Left cardiac atrium (tissue), 4 donors: ENCODE data around the gene RNFT1. TPM values are rescaled to one million over a fixed set of nuclear protein-coding genes. Genes with fewer than 3 reads are reported as not detected.
"Not testable (repeated sequence)": the region's sequence is repeated elsewhere in the genome, so short reads cannot be mapped to it uniquely, and the experiment has no call there.

Source experiments
- ATAC-seq, 2 donors: fragments of 200-7000 bp; cut with Tn5 transposase; one replicate each; pipeline ENCODE4 v1.9.1; 2020; ENCODE audit warnings: mild to moderate bottlenecking in 2 of 2, moderate library complexity in 2 of 2
- DNase-seq: peaks from one replicate; pipeline ENCODE4 v3.0.0-alpha.2; 2020
- intact Hi-C, 2 donors: fragments of 100-400 bp; cut with DNase I; formaldehyde crosslinking; loops; one replicate each; pipeline versions ENCODE4 v1.14.1 to v1.15.1; 2022 to 2023
- total RNA-seq, 2 donors: library from RNA; stranded (reverse); fragmentation: NEBNext Ultra II Directional; extraction: Animal tissue kit (Norgen Biotek cat#: 25700); gene quantifications; one replicate each; pipeline ENCODE4 v1.2.1, GENCODE V29; 2021
- donor health status: DM: no; HTN: yes; CAD: no.
- donor health status: DM: no; HTN: yes; CAD: no; lungs with severe emphysema.
- donor health status: DM: yes; HTN: yes; CAD: no.
- donor health status: Dilated cardiomyopathy.

RNFT1 gene
- total RNA-seq, 2 donors from 2014 or later: 13.7 to 17.9 TPM

GRCh38 chr17:59940697-59941096 is 23.8 kb downstream of the RNFT1 start:
- ATAC-seq, DNase-seq, intact Hi-C loops: not testable (repeated sequence)

- DNase-seq, intact Hi-C loops, ATAC-seq: not testable (repeated sequence)
Observed at GRCh38 chr17:59933317-59933716, 31.2 kb downstream of the RNFT1 start.

GRCh38 chr17:59930768-59931167 is 33.8 kb downstream of the RNFT1 start:
- ATAC-seq: peak; percentile 38 to 85
- intact Hi-C loops, DNase-seq: not testable (repeated sequence)

GRCh38 chr17:59930121-59930520 is 34.4 kb downstream of the RNFT1 start:
- DNase-seq, ATAC-seq, intact Hi-C loops: not testable (repeated sequence)

- DNase-seq, intact Hi-C loops, ATAC-seq: not testable (repeated sequence)
Observed at GRCh38 chr17:59920637-59921036, 43.9 kb downstream of the RNFT1 start.

- DNase-seq: no peak
- intact Hi-C loops: loop anchor here in 1 of 2 donors (10.0 kb wide), 1 partner anchor 118 kb away; no protein-coding TSS in a partner anchor
- no peak for ATAC-seq
Observed at GRCh38 chr17:59916446-59916845, 48.1 kb downstream of the RNFT1 start.

- ATAC-seq (no peak), DNase-seq (no peak)
- intact Hi-C loops: loop anchor here in 1 of 2 donors (10.0 kb wide), 1 partner anchor 120 kb away; no protein-coding TSS in a partner anchor
Observed at GRCh38 chr17:59914274-59914854, 50.2 kb downstream of the RNFT1 start.

- ATAC-seq (no peak), DNase-seq (no peak)
- intact Hi-C loops: no loop called here
Observed at GRCh38 chr17:59907467-59907866, 57.1 kb downstream of the RNFT1 start.

GRCh38 chr17:59903455-59903854 is 61.1 kb downstream of the RNFT1 start:
- intact Hi-C loops: no loop called here

More at GRCh38 chr17:59903455-59903854, 61.1 kb downstream of the RNFT1 start:
- DNase-seq (no peak), ATAC-seq (no peak)

Other genes starting within 250 kb of the RNFT1 start
- 10 to 100 TPM in 1 of 2 donors, 1 to 10 TPM in 1; 8.5 to 10.5 TPM for gene TUBD1, start 71.8 kb downstream of the RNFT1 start, total RNA-seq
- 10 to 100 TPM; 19.4 to 29.9 TPM for gene RPS6KB1, start 71.6 kb downstream of the RNFT1 start, total RNA-seq
- 10 to 100 TPM; 11.9 to 13.3 TPM for gene HEATR6, start 114.2 kb upstream of the RNFT1 start, total RNA-seq
- 10 to 100 TPM in 1 of 2 donors, 1 to 10 TPM in 1; 3.1 to 10.8 TPM for gene CA4, start 185.2 kb upstream of the RNFT1 start, total RNA-seq